ENCODE data around the gene ADORA2A.

GRCh38 chr22:24460418-24461089, 33.2 kb downstream of the ADORA2A start:
- TF ChIP-seq CTCF (IDR thresholded peaks at IDR 0.05; ENCODE audit: low read depth, low read length, poor library complexity, severe bottlenecking) (no peak), EZH2phosphoT487 (IDR thresholded peaks at IDR 0.05; ENCODE audit: borderline replicate concordance, low read length) (no peak)
